Measurements from ENCODE around the gene AXIN1.

AXIN1 gene

DNA sequence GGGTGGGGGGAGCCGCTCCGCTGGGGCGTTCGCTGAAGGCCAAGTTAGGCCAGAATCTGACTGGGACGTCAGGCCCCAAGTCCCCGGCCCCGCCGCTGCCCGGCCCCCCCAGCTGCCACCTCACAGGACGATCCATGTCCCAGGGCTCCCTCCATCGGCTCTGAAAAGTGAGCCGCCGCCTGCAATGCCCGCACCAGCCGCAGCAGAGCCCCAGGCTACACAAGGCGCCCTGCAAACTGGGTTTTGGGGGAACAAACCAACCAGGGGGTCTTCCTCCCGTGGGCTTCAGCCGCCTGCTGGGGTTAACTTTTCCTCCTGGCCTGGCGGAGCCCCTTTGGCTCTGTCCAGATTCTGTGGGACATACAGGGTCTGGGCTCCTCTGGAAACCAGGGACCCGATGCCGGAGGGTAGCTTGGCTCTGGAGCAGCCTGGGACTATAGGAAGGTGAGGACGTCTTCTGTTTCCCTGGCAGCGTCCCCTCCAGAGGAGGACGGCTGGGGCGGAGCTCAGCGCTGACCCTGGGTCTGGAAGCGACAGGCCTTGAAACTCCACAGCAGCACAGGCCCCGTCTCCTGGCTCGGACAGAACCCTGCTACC is 45.3 kb upstream of the AXIN1 start:
- DNase-seq (ENCODE audit: low read depth): peak; percentile 52
- TF ChIP-seq, protein P1, sequence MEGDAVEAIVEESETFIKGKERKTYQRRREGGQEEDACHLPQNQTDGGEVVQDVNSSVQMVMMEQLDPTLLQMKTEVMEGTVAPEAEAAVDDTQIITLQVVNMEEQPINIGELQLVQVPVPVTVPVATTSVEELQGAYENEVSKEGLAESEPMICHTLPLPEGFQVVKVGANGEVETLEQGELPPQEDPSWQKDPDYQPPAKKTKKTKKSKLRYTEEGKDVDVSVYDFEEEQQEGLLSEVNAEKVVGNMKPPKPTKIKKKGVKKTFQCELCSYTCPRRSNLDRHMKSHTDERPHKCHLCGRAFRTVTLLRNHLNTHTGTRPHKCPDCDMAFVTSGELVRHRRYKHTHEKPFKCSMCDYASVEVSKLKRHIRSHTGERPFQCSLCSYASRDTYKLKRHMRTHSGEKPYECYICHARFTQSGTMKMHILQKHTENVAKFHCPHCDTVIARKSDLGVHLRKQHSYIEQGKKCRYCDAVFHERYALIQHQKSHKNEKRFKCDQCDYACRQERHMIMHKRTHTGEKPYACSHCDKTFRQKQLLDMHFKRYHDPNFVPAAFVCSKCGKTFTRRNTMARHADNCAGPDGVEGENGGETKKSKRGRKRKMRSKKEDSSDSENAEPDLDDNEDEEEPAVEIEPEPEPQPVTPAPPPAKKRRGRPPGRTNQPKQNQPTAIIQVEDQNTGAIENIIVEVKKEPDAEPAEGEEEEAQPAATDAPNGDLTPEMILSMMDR (conservative IDR thresholded peaks at IDR 0.05; ENCODE audit: low read depth, low read length): peak; percentile 47
- peak overlapping the region; percentile 13 for H3K4me3 ChIP-seq (ENCODE audit: low read depth, low read length)

DNA sequence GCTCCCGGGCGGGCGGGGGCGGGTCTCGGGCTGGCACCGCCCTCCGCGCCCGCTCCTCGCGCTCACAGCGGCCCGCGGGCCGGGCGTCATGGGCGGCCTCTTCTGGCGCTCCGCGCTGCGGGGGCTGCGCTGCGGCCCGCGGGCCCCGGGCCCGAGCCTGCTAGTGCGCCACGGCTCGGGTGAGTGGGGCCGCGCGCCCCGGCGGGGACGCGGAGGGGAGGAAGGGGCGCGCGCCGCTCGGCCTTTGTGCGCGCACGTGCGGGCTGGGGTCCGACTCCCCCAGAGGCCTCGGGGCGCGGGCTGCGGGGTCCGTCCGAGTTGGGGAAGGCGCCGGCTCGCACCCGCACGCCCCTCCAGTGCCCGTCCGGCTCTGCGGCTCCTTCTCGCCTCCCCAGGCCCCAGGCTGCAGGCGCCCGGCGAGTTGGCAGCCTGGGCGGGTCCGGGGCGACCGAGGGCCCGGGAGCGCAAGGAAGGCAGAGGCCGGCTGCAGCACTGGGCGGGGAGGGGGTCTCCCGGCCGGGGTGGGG is 44.7 kb upstream of the AXIN1 start, which contains the start of gene NME4:
TSS of gene NME4 (plus strand) at position 65 of the 527 bp plus-strand sequence. CDS start at position 89, 24 bp downstream.
- H3K4me3 ChIP-seq (ENCODE audit: low read depth, low read length): peak within 1 kb of the TSS; percentile 62
- peak; percentile 28 for DNase-seq (ENCODE audit: low read depth)
- TF ChIP-seq, protein P1 (conservative IDR thresholded peaks at IDR 0.05; ENCODE audit: low read depth, low read length): no peak

DNA sequence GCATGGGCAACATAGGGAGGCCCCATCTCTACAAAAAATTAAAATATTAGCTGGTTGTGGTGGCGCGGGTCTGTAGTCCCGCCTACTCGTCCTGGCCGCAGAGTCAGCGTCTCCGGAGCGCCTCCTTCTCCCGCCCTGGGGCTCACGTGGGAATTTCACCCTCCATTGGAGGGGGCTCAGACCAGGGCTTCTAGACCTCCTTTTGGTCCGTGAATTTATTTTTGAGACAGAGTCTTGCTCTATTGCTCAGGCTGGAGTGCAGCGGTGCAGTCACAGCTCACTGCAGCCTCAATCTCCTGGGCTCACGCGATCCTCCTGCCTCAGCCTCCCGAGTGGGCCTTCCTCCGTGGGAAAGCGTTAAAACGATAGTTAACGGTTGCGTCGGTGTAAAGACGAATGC is 44.1 kb upstream of the AXIN1 start:
- H3K4me3 ChIP-seq (ENCODE audit: low read depth, low read length): peak overlapping the region; percentile 62

DNA sequence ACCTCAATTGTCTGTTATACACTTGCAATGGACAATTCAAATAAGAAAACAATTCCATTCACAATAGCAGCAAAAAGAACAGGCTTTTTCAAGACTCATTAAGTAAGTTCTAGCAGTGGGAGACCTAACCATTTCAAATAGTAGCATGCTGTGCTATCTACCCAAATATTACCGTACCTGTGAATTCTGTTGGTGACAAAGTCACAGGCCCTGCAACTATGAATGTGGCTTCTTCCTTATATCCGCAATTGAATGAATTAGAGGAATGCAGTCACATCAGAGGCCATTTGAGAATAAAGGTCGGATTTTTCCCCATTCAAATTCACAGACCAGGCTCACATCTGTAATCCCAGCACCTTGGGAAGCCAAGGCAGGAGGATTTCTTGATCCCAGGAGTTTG is 43.7 kb upstream of the AXIN1 start:
- H3K4me3 ChIP-seq (ENCODE audit: low read depth, low read length): peak overlapping the region; percentile 62
- no peak for DNase-seq (ENCODE audit: low read depth)
- TF ChIP-seq, protein P1 (conservative IDR thresholded peaks at IDR 0.05; ENCODE audit: low read depth, low read length): no peak

More for the DNA sequence above, 44.1 kb upstream of the AXIN1 start:
- DNase-seq (ENCODE audit: low read depth): peak; percentile 50
- TF ChIP-seq, protein P1 (conservative IDR thresholded peaks at IDR 0.05; ENCODE audit: low read depth, low read length): no peak

DNA sequence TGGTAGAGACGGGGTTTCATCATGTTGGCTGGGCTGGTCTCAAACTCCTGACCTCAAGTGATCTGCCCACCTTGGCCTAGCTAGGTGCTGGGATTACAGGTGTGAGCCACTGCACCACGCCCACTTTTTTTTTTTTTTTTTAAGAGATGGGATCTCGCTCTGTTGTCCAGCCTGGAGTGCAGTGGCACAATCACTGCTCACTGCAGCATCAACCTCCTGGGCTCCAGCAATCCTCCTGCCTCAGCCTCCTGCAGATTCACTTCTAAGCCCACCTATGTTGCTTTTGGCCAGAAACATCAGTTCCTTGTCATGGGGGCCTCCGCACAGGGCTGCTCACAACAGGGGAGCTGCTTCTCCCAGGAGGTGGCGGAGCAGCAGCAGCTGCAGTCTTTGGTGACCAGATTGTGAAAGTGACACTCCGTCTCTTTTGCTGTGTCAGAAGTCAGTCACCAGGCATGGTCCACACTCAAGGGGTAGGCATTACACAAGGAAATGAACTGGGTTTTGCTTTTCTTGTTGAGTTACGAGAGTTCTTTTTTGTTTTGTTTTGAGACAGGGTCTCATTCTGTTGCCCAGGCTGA is 40.0 kb upstream of the AXIN1 start:
- TF ChIP-seq, protein P1 (conservative IDR thresholded peaks at IDR 0.05; ENCODE audit: low read depth, low read length): no peak
- DNase-seq (ENCODE audit: low read depth): no peak

DNA sequence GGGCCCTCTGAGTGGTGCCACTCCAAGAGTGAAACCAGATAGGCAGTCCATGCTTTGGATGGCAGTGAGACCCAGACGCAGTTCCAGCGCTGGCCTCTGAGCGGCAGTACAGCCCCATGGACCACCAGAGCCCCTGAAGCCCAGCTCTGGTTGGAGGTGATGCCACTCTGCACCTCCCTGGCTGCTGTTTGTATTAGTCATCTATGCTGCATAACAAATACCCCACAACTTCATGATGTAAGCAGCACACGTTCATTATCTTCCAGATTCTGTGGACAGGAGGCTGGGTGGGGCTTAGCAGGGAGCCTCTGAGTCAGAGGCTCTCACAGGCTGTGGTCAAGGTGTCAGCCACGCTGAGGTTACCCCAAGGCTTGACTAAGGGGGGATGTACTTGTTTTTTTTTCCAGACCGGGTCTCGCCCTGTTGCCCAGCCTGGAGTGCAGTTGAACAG is 39.4 kb upstream of the AXIN1 start:
- TF ChIP-seq, protein P1 (conservative IDR thresholded peaks at IDR 0.05; ENCODE audit: low read depth, low read length): peak; percentile 89
- peak; percentile 85 for DNase-seq (ENCODE audit: low read depth)
- H3K4me3 ChIP-seq (ENCODE audit: low read depth, low read length): no peak overlapping the region

More for the DNA sequence above, 40.0 kb upstream of the AXIN1 start:
- no peak overlapping the region for H3K4me3 ChIP-seq (ENCODE audit: low read depth, low read length)

Measured in choroid plexus epithelial cell (primary cell).